ENCODE results near the gene CHAF1A. TPM values are rescaled to one million over a fixed set of nuclear protein-coding genes. Genes with fewer than 3 reads are reported as not detected.

The CHAF1A gene
- total and polyA plus RNA-seq, 2 of the 8 experiments (the other 6 are each of a cell fraction or from before 2014, with no cell fraction given) = 122 to 147 TPM

DNA sequence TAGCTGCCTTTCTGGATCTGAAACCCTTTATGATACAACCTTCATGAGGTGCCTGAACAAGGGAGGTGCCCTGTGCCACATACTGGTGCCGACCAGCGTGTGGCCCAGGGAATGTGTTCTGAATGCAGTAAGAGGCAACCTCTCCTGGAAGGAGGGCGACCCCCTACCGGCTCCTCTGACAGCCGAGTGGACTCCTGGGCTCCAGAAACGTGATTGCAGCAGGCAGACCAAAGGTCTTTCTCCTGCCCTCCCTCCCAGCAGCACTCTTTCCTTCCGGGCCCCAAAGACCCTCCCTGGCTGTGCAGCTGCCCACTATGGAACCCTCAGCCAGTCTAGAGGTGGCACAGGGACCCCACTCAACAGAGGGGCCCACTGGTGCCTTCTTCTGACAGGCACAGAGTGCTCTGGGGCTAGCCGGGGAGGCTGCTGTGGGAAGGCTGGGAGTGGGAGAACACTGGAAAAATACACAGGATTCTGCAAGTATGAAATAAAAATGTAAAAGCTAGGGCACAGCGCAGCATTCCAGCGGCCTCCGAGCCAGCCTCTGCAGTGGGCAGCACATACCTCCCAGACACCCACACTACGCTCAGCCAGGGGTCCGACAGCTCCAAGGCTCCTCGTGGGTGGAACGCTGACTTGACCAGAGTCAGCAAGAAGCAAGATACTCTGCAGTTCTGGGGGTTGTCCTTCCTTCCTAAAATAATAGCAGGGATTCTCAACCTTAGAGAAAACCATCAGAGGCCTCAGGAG is 17.0 kb upstream of the CHAF1A start:
- Histone ChIP-seq H4K8ac (ENCODE audit: extremely low read depth, insufficient read depth, low read length) (peak overlapping the region; percentile 14), H3K9me3 (ENCODE audit: insufficient read depth in 2 of 2, low read depth in 1 of 2, low read length in 1 of 2) (no peaks in the 10 kb centered on the region), H3K79me2 (ENCODE audit: control insufficient read depth in 1 of 2, insufficient read depth in 2 of 2, low read length in 2 of 2) (peaks cover 0 to 67% of the 10 kb centered on the region in 2 experiments; a peak in 2 of 4 replicates), H3K4me2 (ENCODE audit: insufficient read depth in 1 of 2, low read depth in 2 of 2, low read length in 2 of 2) (0 out of 4 replicates have a peak overlapping the region, but pooled peaks of 1 of the 2 experiments have one; percentile 5), H2BK5ac (ENCODE audit: low read depth, low read length) (peak overlapping the region; percentile 24; the same call in 1 of the 2 replicates), H3K9ac (replicated peaks in 1 of 4; ENCODE audit: extremely low read depth in 1 of 4, low read depth in 3 of 4, low read length in 3 of 4) (no peak overlapping the region), H2BK12ac (ENCODE audit: low read depth, low read length) (no peak overlapping the region), H2AK5ac (ENCODE audit: low read depth, low read length) (no peak overlapping the region), H2BK120ac (replicated peaks; ENCODE audit: low read depth, low read length) (no peak overlapping the region), H3K23ac (ENCODE audit: insufficient read length) (no peak overlapping the region), H2BK15ac (ENCODE audit: low read length) (no peak overlapping the region), H3K4me3 (ENCODE audit: extremely low read depth in 1 of 4, insufficient read depth in 2 of 4, low read depth in 3 of 4, low read length in 4 of 4) (no peak overlapping the region), H4K91ac (replicated peaks; ENCODE audit: insufficient read length, low read length) (no peak overlapping the region), H3K56ac (replicated peaks; ENCODE audit: insufficient read length, low read depth, low read length) (no peak overlapping the region), H4K20me1 (replicated peaks in 1 of 2; ENCODE audit: control insufficient read depth in 1 of 2, insufficient read depth in 2 of 2, low read length in 2 of 2) (peaks cover 12 to 44% of the 10 kb centered on the region in 2 experiments), H2AFZ (ENCODE audit: low read length) (no peak overlapping the region), H3K27me3 (replicated peaks in 1 of 4; ENCODE audit: control insufficient read depth in 3 of 4, extremely low read depth in 1 of 4, insufficient read depth in 3 of 4, low read length in 3 of 4) (no peaks in the 10 kb centered on the region), H3K79me1 (ENCODE audit: low read depth, low read length) (peaks cover 36% of the 10 kb centered on the region), H3K18ac (ENCODE audit: extremely low read depth, low read length) (no peak overlapping the region), H3K27ac (ENCODE audit: low read depth, low read length) (no peak overlapping the region), H3K4me1 (replicated peaks in 1 of 4; ENCODE audit: control insufficient read depth in 3 of 4, insufficient read depth in 4 of 4, low read length in 3 of 4) (peaks cover 0 to 16% (median 12%) of the 10 kb centered on the region in 4 experiments; a peak in 6 of 7 replicates), H3K4ac (replicated peaks; ENCODE audit: insufficient read length, low read depth, low read length) (no peak overlapping the region), H4K5ac (ENCODE audit: insufficient read length, low read depth, low read length) (no peak overlapping the region), H3K23me2 (ENCODE audit: low read depth, low read length) (no peaks in the 10 kb centered on the region), H3K14ac (ENCODE audit: insufficient read length) (no peak overlapping the region), H3K36me3 (ENCODE audit: control insufficient read depth in 2 of 4, insufficient read depth in 4 of 4, low read length in 3 of 4) (no peaks in the 10 kb centered on the region; a peak in 1 of 8 replicates), H2BK20ac (ENCODE audit: low read length) (no peak overlapping the region)
- ChIA-PET POLR2A (ENCODE audit: partially characterized antibody) (interaction anchor here (0.9 to 2.7 kb wide), 7 partner anchors 10 to 136 kb away, joined by 3 to 11 read pairs (median 5); no protein-coding TSS in a partner anchor), CTCF (ENCODE audit: partially characterized antibody) (interaction anchor here (1.2 to 7.2 kb wide), 4 partner anchors 9 to 118 kb away, joined by 3 to 72 read pairs (median 5); no protein-coding TSS in a partner anchor)
- 87% methylated on average over 15 of the region's 15 CpGs; no CpG with 5 or more reads in 1 of the 2 experiments for WGBS, 2 experiments (ENCODE audit: extremely low coverage in 1 of 2, insufficient coverage in 1 of 2, insufficient read length in 1 of 2, insufficient replicate concordance in 2 of 2, low coverage in 1 of 2, low lambda C conversion rate in 2 of 2, missing lambda C conversion rate in 1 of 2)
- no peak for DNase-seq (ENCODE audit: low read depth in 1 of 2, low spot score in 2 of 2)
- FAIRE-seq = no peak
- no peak for TF ChIP-seq CTBP2 (IDR thresholded peaks at IDR 0.05; ENCODE audit: borderline replicate concordance, insufficient read depth, insufficient read length, low read length)
- no peak for TF ChIP-seq SUZ12 (IDR thresholded peaks at IDR 0.05; ENCODE audit: low read length)
- TF ChIP-seq CBX5 (IDR thresholded peaks at IDR 0.05; ENCODE audit: low read depth, low read length) = no peak
- no peak for TF ChIP-seq GTF2F1 (IDR thresholded peaks at IDR 0.05; ENCODE audit: borderline replicate concordance, low read depth, low read length)
- no peak for TF ChIP-seq PHF8 (conservative IDR thresholded peaks at IDR 0.05; ENCODE audit: low read depth, low read length)
- no peak for TF ChIP-seq GABPA (IDR thresholded peaks at IDR 0.05; ENCODE audit: borderline replicate concordance, insufficient read depth, low read length)
- TF ChIP-seq JUN (IDR thresholded peaks at IDR 0.05; ENCODE audit: low read depth, low read length) = no peak
- TF ChIP-seq SIRT6 (IDR thresholded peaks at IDR 0.05; ENCODE audit: low read length) = no peak
- TF ChIP-seq SP1 (IDR thresholded peaks at IDR 0.05; ENCODE audit: low read depth, low read length) = no peak
- no peak for TF ChIP-seq SIN3A (conservative IDR thresholded peaks at IDR 0.05 in 1 of 2, IDR thresholded peaks at IDR 0.05 in 1 of 2; ENCODE audit: low read depth in 1 of 2, low read length in 2 of 2)
- no peak for TF ChIP-seq POLR2AphosphoS5 (IDR thresholded peaks at IDR 0.05; ENCODE audit: low read depth, low read length)
- no peak for TF ChIP-seq POU5F1 (IDR thresholded peaks at IDR 0.05; ENCODE audit: low read depth, low read length)
